ENCODE results near the gene BGN.

BGN gene

GRCh38 chrX:153546386-153546785 is 51.6 kb downstream of the BGN start:
- TF ChIP-seq CTCF (IDR thresholded peaks at IDR 0.05; ENCODE audit: control insufficient read depth, insufficient read depth, low read depth, low read length, missing control alignments): no peak
- no peak overlapping the region for H3K4me3 ChIP-seq (ENCODE audit: control insufficient read depth, low read depth, low read length)
- DNase-seq (ENCODE audit: low read depth): no peak

- TF ChIP-seq CTCF (IDR thresholded peaks at IDR 0.05; ENCODE audit: control insufficient read depth, insufficient read depth, low read depth, low read length, missing control alignments): no peak
- no peak for DNase-seq (ENCODE audit: low read depth)
- H3K4me3 ChIP-seq (ENCODE audit: control insufficient read depth, low read depth, low read length): no peak overlapping the region
Measured at GRCh38 chrX:153547195-153547594, 52.4 kb downstream of the BGN start.

GRCh38 chrX:153549231-153549630 is 54.5 kb downstream of the BGN start:
- H3K4me3 ChIP-seq (ENCODE audit: control insufficient read depth, low read depth, low read length): no peak overlapping the region
- TF ChIP-seq CTCF (IDR thresholded peaks at IDR 0.05; ENCODE audit: control insufficient read depth, insufficient read depth, low read depth, low read length, missing control alignments): no peak
- DNase-seq (ENCODE audit: low read depth): no peak

- DNase-seq (ENCODE audit: low read depth): no peak
- no peak for TF ChIP-seq CTCF (IDR thresholded peaks at IDR 0.05; ENCODE audit: control insufficient read depth, insufficient read depth, low read depth, low read length, missing control alignments)
- no peak overlapping the region for H3K4me3 ChIP-seq (ENCODE audit: control insufficient read depth, low read depth, low read length)
Measured at GRCh38 chrX:153549807-153550206, 55.0 kb downstream of the BGN start.

- no peak for TF ChIP-seq CTCF (IDR thresholded peaks at IDR 0.05; ENCODE audit: control insufficient read depth, insufficient read depth, low read depth, low read length, missing control alignments)
- peak; percentile 27 for DNase-seq (ENCODE audit: low read depth)
- H3K4me3 ChIP-seq (ENCODE audit: control insufficient read depth, low read depth, low read length): no peak overlapping the region
Measured at GRCh38 chrX:153551135-153551534, 56.4 kb downstream of the BGN start.

- H3K4me3 ChIP-seq (ENCODE audit: control insufficient read depth, low read depth, low read length): no peak overlapping the region
- peak; percentile 81 for TF ChIP-seq CTCF (IDR thresholded peaks at IDR 0.05; ENCODE audit: control insufficient read depth, insufficient read depth, low read depth, low read length, missing control alignments)
- DNase-seq (ENCODE audit: low read depth): no peak
Measured at GRCh38 chrX:153554519-153555167, 59.9 kb downstream of the BGN start.

All from AG09309 (cell line).